Measurements from ENCODE around the gene PRODH. TPM values are rescaled to one million over a fixed set of nuclear protein-coding genes. Genes with fewer than 3 reads are reported as not detected.

Gene PRODH
- total RNA-seq, 2 donors from 2014 or later = 65.1 to 67.5 TPM

GRCh38 chr22:18978506-18978905 lies 42.4 kb upstream of the PRODH start:
- H3K9ac ChIP-seq (ENCODE audit: extremely low read depth, low read length, poor library complexity, severe bottlenecking) = no peak overlapping the region
- H3K27ac ChIP-seq (ENCODE audit: low read depth, low read length) = no peak overlapping the region
- no peaks in the 10 kb centered on the region for H3K27me3 Mint-ChIP-seq (ENCODE audit: insufficient read depth)
- 86 to 96% methylated on average over 5 to 9 of the region's 9 CpGs for WGBS, 2 experiments (ENCODE audit: insufficient coverage in 1 of 2, insufficient read length in 1 of 2)
- no peaks in the 10 kb centered on the region for H3K4me1 Mint-ChIP-seq
- no peak overlapping the region for H3K4me3 Mint-ChIP-seq
- H3K4me3 ChIP-seq (ENCODE audit: low read length) = no peak overlapping the region
- H3K27me3 ChIP-seq (ENCODE audit: control insufficient read depth, insufficient read depth, low read length, poor library complexity, severe bottlenecking) = no peaks in the 10 kb centered on the region
- no peak overlapping the region for H3K27ac Mint-ChIP-seq
- H3K36me3 ChIP-seq (ENCODE audit: control insufficient read depth, insufficient read depth, low read length) = peaks cover 9% of the 10 kb centered on the region
- H3K36me3 Mint-ChIP-seq (ENCODE audit: low read depth) = no peaks in the 10 kb centered on the region
- no peaks in the 10 kb centered on the region for H3K4me1 ChIP-seq (ENCODE audit: control insufficient read depth, insufficient read depth, low read length)
- H3K9me3 ChIP-seq (ENCODE audit: control insufficient read depth, low read length) = peaks cover 22% of the 10 kb centered on the region
- H3K9me3 Mint-ChIP-seq = peaks cover 17% of the 10 kb centered on the region
- peak; percentile 22 for DNase-seq
- TF ChIP-seq, protein P1, sequence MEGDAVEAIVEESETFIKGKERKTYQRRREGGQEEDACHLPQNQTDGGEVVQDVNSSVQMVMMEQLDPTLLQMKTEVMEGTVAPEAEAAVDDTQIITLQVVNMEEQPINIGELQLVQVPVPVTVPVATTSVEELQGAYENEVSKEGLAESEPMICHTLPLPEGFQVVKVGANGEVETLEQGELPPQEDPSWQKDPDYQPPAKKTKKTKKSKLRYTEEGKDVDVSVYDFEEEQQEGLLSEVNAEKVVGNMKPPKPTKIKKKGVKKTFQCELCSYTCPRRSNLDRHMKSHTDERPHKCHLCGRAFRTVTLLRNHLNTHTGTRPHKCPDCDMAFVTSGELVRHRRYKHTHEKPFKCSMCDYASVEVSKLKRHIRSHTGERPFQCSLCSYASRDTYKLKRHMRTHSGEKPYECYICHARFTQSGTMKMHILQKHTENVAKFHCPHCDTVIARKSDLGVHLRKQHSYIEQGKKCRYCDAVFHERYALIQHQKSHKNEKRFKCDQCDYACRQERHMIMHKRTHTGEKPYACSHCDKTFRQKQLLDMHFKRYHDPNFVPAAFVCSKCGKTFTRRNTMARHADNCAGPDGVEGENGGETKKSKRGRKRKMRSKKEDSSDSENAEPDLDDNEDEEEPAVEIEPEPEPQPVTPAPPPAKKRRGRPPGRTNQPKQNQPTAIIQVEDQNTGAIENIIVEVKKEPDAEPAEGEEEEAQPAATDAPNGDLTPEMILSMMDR (conservative IDR thresholded peaks at IDR 0.05) = no peak

- no peaks in the 10 kb centered on the region for H3K4me1 Mint-ChIP-seq
- no peak for DNase-seq
- Histone ChIP-seq H3K9ac (ENCODE audit: extremely low read depth, low read length, poor library complexity, severe bottlenecking) (no peak overlapping the region), H3K36me3 (ENCODE audit: control insufficient read depth, insufficient read depth, low read length) (peaks cover 9% of the 10 kb centered on the region), H3K4me1 (ENCODE audit: control insufficient read depth, insufficient read depth, low read length) (no peaks in the 10 kb centered on the region), H3K9me3 (ENCODE audit: control insufficient read depth, low read length) (peaks cover 22% of the 10 kb centered on the region), H3K4me3 (ENCODE audit: low read length) (no peak overlapping the region), H3K27me3 (ENCODE audit: control insufficient read depth, insufficient read depth, low read length, poor library complexity, severe bottlenecking) (no peaks in the 10 kb centered on the region), H3K27ac (ENCODE audit: low read depth, low read length) (no peak overlapping the region)
- TF ChIP-seq, protein P1 (conservative IDR thresholded peaks at IDR 0.05) = no peak
- 90 to 95% methylated on average over 5 to 9 of the region's 9 CpGs for WGBS, 2 experiments (ENCODE audit: insufficient coverage in 1 of 2, insufficient read length in 1 of 2)
- H3K27ac Mint-ChIP-seq = no peak overlapping the region
- peaks cover 17% of the 10 kb centered on the region for H3K9me3 Mint-ChIP-seq
- no peak overlapping the region for H3K4me3 Mint-ChIP-seq
- H3K27me3 Mint-ChIP-seq (ENCODE audit: insufficient read depth) = no peaks in the 10 kb centered on the region
- H3K36me3 Mint-ChIP-seq (ENCODE audit: low read depth) = no peaks in the 10 kb centered on the region
These were observed 41.8 kb upstream of the PRODH start for GRCh38 chr22:18977824-18978425.

DNA sequence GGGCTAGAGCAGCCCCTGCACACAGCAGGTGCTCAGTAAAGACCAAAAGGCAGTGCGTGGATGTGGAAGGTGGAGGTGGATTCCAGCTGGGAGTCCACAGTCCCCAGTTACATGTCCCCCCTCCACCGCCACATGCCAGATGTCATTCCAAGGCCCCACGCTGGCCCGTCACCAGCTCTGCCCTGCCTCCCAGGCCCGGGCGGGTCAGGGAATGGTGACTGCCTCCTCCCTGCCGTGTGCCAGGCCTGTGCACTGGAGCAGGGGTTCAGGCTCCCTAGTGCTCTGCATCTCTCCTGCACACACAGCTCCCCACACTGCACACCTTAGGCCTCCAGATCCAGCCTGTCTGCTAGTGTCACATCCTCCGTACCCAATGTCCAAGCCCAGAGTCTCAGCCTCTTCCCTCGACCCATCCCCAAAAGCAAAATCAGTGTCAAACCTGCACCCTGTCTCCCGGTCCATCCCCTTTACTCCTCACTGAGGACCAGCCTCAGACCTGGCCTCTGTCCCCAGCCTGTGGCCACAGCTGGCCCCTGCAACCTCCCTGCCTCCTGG lies 40.2 kb upstream of the PRODH start:
- H3K4me1 Mint-ChIP-seq = no peaks in the 10 kb centered on the region
- H3K27ac ChIP-seq (ENCODE audit: low read depth, low read length) = no peak overlapping the region
- H3K4me1 ChIP-seq (ENCODE audit: control insufficient read depth, insufficient read depth, low read length) = no peaks in the 10 kb centered on the region
- TF ChIP-seq, protein P1 (conservative IDR thresholded peaks at IDR 0.05) = no peak
- no peak overlapping the region for H3K4me3 ChIP-seq (ENCODE audit: low read length)
- H3K9me3 ChIP-seq (ENCODE audit: control insufficient read depth, low read length) = peaks cover 18% of the 10 kb centered on the region
- WGBS, 2 experiments (ENCODE audit: insufficient coverage in 1 of 2, insufficient read length in 1 of 2) = 92 to 98% methylated on average over 7 to 10 of the region's 10 CpGs
- H3K27me3 ChIP-seq (ENCODE audit: control insufficient read depth, insufficient read depth, low read length, poor library complexity, severe bottlenecking) = no peaks in the 10 kb centered on the region
- peaks cover 12% of the 10 kb centered on the region for H3K9me3 Mint-ChIP-seq
- no peak for DNase-seq
- H3K9ac ChIP-seq (ENCODE audit: extremely low read depth, low read length, poor library complexity, severe bottlenecking) = no peak overlapping the region
- H3K36me3 Mint-ChIP-seq (ENCODE audit: low read depth) = no peaks in the 10 kb centered on the region
- no peak overlapping the region for H3K4me3 Mint-ChIP-seq
- peaks cover 9% of the 10 kb centered on the region for H3K36me3 ChIP-seq (ENCODE audit: control insufficient read depth, insufficient read depth, low read length)
- H3K27me3 Mint-ChIP-seq (ENCODE audit: insufficient read depth) = peaks cover 3% of the 10 kb centered on the region
- H3K27ac Mint-ChIP-seq = no peak overlapping the region

Measured in endodermal cell (in vitro differentiated cells).